IMR-90 (cell line): ENCODE data around the gene PARP3. TPM values are rescaled to one million over a fixed set of nuclear protein-coding genes. Genes with fewer than 3 reads are reported as not detected.

ENCODE experiments used
- ATAC-seq: fragments of 200-7000 bp; cut with Tn5 transposase; 2 replicates; pipeline ENCODE4 v1.9.1; 2020; ENCODE audit warnings: low read depth, mild to moderate bottlenecking, moderate library complexity
- BruUV-seq: library from RNA; stranded (reverse); fragments of 400-500 nt; replicated peaks from 2 replicates; lab custom pipeline; 2021; lab: Mats Ljungman, UMichigan
- CTCF ChIA-PET: fragments of 300-600 bp; formaldehyde crosslinking; extraction: SDS; loops from one replicate; lab custom pipeline; 2021; ENCODE audit warnings: antibody characterized with exemption; lab: Yijun Ruan, JAX
- POLR2A ChIA-PET: fragments of 300-600 bp; sonication (Branson Sonifier 250); formaldehyde crosslinking; loops from one replicate; lab custom pipeline; 2022; ENCODE audit warnings: antibody characterized with exemption; ENCODE audit not compliant: unreplicated experiment; lab: Charles Lee
- DNase-seq: peaks from one replicate; pipeline ENCODE4 v3.0.0; 2013
- H2AFZ ChIP-seq: replicated peaks from 2 replicates; pipeline ENCODE3; 2013; ENCODE audit warnings: low read length, mild to moderate bottlenecking; ENCODE audit not compliant: poor library complexity
- H2AK5ac ChIP-seq: 2 replicates; pipeline ENCODE4 v1.6.1; 2013; ENCODE audit warnings: low read depth, low read length, inconsistent platforms
- H2AK9ac ChIP-seq: replicated peaks from 2 replicates; pipeline ENCODE3; 2013; ENCODE audit warnings: mild to moderate bottlenecking, low read depth, low read length, moderate library complexity; ENCODE audit not compliant: poor library complexity
- H2BK120ac ChIP-seq: 2 replicates; pipeline ENCODE4 v1.6.1; 2013; ENCODE audit warnings: low read depth, low read length, inconsistent platforms
- H2BK15ac ChIP-seq: 3 replicates; pipeline ENCODE4 v1.6.1; 2013; ENCODE audit warnings: low read depth, low read length, inconsistent platforms
- H2BK20ac ChIP-seq: 2 replicates; pipeline ENCODE4 v1.6.1; 2013; ENCODE audit warnings: low read depth, mild to moderate bottlenecking, inconsistent platforms, low read length, moderate library complexity
- H2BK5ac ChIP-seq: 2 replicates; pipeline ENCODE4 v1.6.1; 2013; ENCODE audit warnings: mild to moderate bottlenecking, low read depth, low read length, inconsistent platforms; ENCODE audit not compliant: poor library complexity, severe bottlenecking
- H3K14ac ChIP-seq: replicated peaks from 2 replicates; pipeline ENCODE4 v1.6.1; 2013; ENCODE audit warnings: low read depth, low read length, inconsistent platforms
- H3K18ac ChIP-seq: 2 replicates; pipeline ENCODE4 v1.6.1; 2013; ENCODE audit warnings: low read depth, low read length, control low read depth
- H3K23ac ChIP-seq: 2 replicates; pipeline ENCODE4 v1.6.1; 2013; ENCODE audit warnings: low read depth, low read length, inconsistent platforms
- H3K27ac ChIP-seq: 2 replicates; pipeline ENCODE4 v1.5.1; 2013; ENCODE audit warnings: mild to moderate bottlenecking, control low read depth, low read length; ENCODE audit not compliant: insufficient read depth
- H3K27me3 ChIP-seq: 2 replicates; pipeline ENCODE4 v1.6.1; 2013; ENCODE audit warnings: low read length; ENCODE audit not compliant: control insufficient read depth, insufficient read depth
- H3K36me3 ChIP-seq: 2 replicates; pipeline ENCODE4 v1.6.1; 2013; ENCODE audit warnings: low read length, mixed read lengths; ENCODE audit not compliant: control insufficient read depth, insufficient read depth
- H3K4ac ChIP-seq: 2 replicates; pipeline ENCODE4 v1.6.1; 2013; ENCODE audit warnings: low read depth, low read length, inconsistent platforms
- H3K4me1 ChIP-seq: 2 replicates; pipeline ENCODE4 v1.6.1; 2013; ENCODE audit warnings: low read length, mixed read lengths; ENCODE audit not compliant: control insufficient read depth, insufficient read depth
- H3K4me2 ChIP-seq: 2 replicates; pipeline ENCODE4 v1.6.1; 2013; ENCODE audit warnings: low read depth, mild to moderate bottlenecking, control low read depth, low read length, moderate library complexity
- H3K4me3 ChIP-seq: 2 replicates; pipeline ENCODE4 v1.5.1; 2013; ENCODE audit warnings: low read depth, mild to moderate bottlenecking, control low read depth, low read length, moderate library complexity; ENCODE audit not compliant: insufficient read depth
- H3K56ac ChIP-seq: 2 replicates; pipeline ENCODE4 v1.6.1; 2013; ENCODE audit warnings: low read length, inconsistent platforms; ENCODE audit not compliant: insufficient read depth; ENCODE audit errors: extremely low read depth
- H3K79me1 ChIP-seq, 2 experiments: 2 replicates each; pipeline ENCODE4 v1.6.1; 2013; ENCODE audit warnings: low read length in 2 of 2, inconsistent platforms in 1 of 2, low read depth in 1 of 2
- H3K9ac ChIP-seq: 2 replicates; pipeline ENCODE4 v1.6.1; 2013; ENCODE audit warnings: low read depth, low read length, control low read depth
- H3K9me1 ChIP-seq: 2 replicates; pipeline ENCODE4 v1.6.1; 2013; ENCODE audit warnings: low read length, inconsistent platforms; ENCODE audit not compliant: insufficient read depth
- H3K9me3 ChIP-seq: 2 replicates; pipeline ENCODE4 v1.6.1; 2013; ENCODE audit warnings: low read length; ENCODE audit not compliant: control insufficient read depth, insufficient read depth
- H4K20me1 ChIP-seq: 2 replicates; pipeline ENCODE4 v1.6.1; 2013; ENCODE audit warnings: low read length, inconsistent platforms; ENCODE audit not compliant: insufficient read depth
- H4K5ac ChIP-seq: 2 replicates; pipeline ENCODE4 v1.6.1; 2013; ENCODE audit warnings: mild to moderate bottlenecking, low read depth, low read length, control low read depth
- H4K8ac ChIP-seq, 2 experiments: 2 replicates each; pipeline ENCODE4 v1.6.1; 2013; ENCODE audit warnings: low read depth in 2 of 2, low read length in 2 of 2, control low read depth in 1 of 2, inconsistent platforms in 1 of 2
- H4K91ac ChIP-seq: 2 replicates; pipeline ENCODE4 v1.6.1; 2013; ENCODE audit warnings: low read depth, low read length, inconsistent platforms; ENCODE audit not compliant: insufficient read depth
- BHLHE40 ChIP-seq: fragments of 150-350 bp; IDR thresholded peaks from 2 replicates; pipeline ENCODE4 v1.6.1; 2016; ENCODE audit warnings: mild to moderate bottlenecking, low read depth, low read length
- CEBPB ChIP-seq: IDR thresholded peaks from 2 replicates; pipeline ENCODE4 v1.6.1; 2012; ENCODE audit warnings: low read depth, low read length, improper control_type of control experiment
- CHD1 ChIP-seq: IDR thresholded peaks from 2 replicates; pipeline ENCODE4 v1.6.1; 2012; ENCODE audit warnings: low read depth, low read length, improper control_type of control experiment
- CTCF ChIP-seq: conservative IDR thresholded peaks from 2 replicates; pipeline ENCODE4 v1.5.1; 2012; ENCODE audit warnings: mild to moderate bottlenecking, low read depth, low read length, improper control_type of control experiment
- ELK1 ChIP-seq: fragments of 150-350 bp; IDR thresholded peaks from 2 replicates; pipeline ENCODE4 v1.6.1; 2016; ENCODE audit warnings: low read depth, mild to moderate bottlenecking, low read length, moderate library complexity, borderline replicate concordance
- FOS ChIP-seq: fragments of 150-350 bp; IDR thresholded peaks from 2 replicates; pipeline ENCODE4 v1.6.1; 2016; ENCODE audit warnings: low read depth, low read length
- MAFK ChIP-seq: IDR thresholded peaks from 2 replicates; pipeline ENCODE4 v1.6.1; 2012; ENCODE audit warnings: low read depth, low read length, improper control_type of control experiment
- MAZ ChIP-seq: IDR thresholded peaks from 2 replicates; pipeline ENCODE4 v1.6.1; 2012; ENCODE audit warnings: low read depth, mild to moderate bottlenecking, low read length, improper control_type of control experiment, moderate library complexity, borderline replicate concordance
- MXI1 ChIP-seq: IDR thresholded peaks from 2 replicates; pipeline ENCODE4 v1.6.1; 2012; ENCODE audit warnings: low read depth, mild to moderate bottlenecking, low read length, moderate library complexity, borderline replicate concordance
- NFE2L2 ChIP-seq: fragments of 150-350 bp; IDR thresholded peaks from 2 replicates; pipeline ENCODE4 v1.6.1; 2016; ENCODE audit warnings: low read depth, mild to moderate bottlenecking, low read length
- POLR2A ChIP-seq: IDR thresholded peaks from 2 replicates; pipeline ENCODE4 v1.6.1; 2012; ENCODE audit warnings: mild to moderate bottlenecking, low read depth, low read length
- RAD21 ChIP-seq: IDR thresholded peaks from 2 replicates; pipeline ENCODE4 v1.6.1; 2012; ENCODE audit warnings: low read length, improper control_type of control experiment
- RCOR1 ChIP-seq: IDR thresholded peaks from 2 replicates; pipeline ENCODE4 v1.6.1; 2012; ENCODE audit warnings: mild to moderate bottlenecking, low read length, improper control_type of control experiment; ENCODE audit not compliant: insufficient replicate concordance
- RFX5 ChIP-seq: IDR thresholded peaks from 2 replicates; pipeline ENCODE4 v1.8.0; 2012; ENCODE audit warnings: low read depth, mild to moderate bottlenecking, low read length, moderate library complexity
- SMC3 ChIP-seq: fragments of 150-350 bp; IDR thresholded peaks from 2 replicates; pipeline ENCODE4 v1.6.1; 2016; ENCODE audit warnings: low read depth, mild to moderate bottlenecking, antibody characterized with exemption, low read length, moderate library complexity
- USF2 ChIP-seq: fragments of 150-350 bp; IDR thresholded peaks from 2 replicates; pipeline ENCODE4 v1.6.1; 2017; ENCODE audit warnings: mild to moderate bottlenecking, antibody characterized with exemption, low read length, low read depth
- WGBS, 2 experiments: methylation state at CpG; one replicate each; pipeline versions ENCODE4 v1.1.5 to v1.1.7; 2013; ENCODE audit warnings: missing lambda C conversion rate in 2 of 2; ENCODE audit not compliant: insufficient read length in 1 of 2; ENCODE audit errors: extremely low coverage in 2 of 2; 5-methylcytosine and 5-hydroxymethylcytosine counted together
- dilution Hi-C: fragments of 300-500 bp; cut with HindIII; formaldehyde crosslinking; loops from one replicate; pipeline ENCODE4 v1.14.3; 2018; ENCODE audit warnings: low sequenced_read_pairs; ENCODE audit not compliant: unreplicated experiment
- in situ Hi-C: fragments of 300-500 bp; cut with MboI; formaldehyde crosslinking; loops from 3 replicates; pipeline ENCODE4 v1.14.3; 2019; ENCODE audit warnings: low sequenced_read_pairs, inconsistent platforms, mixed read lengths
- intact Hi-C: fragments of 100-400 bp; cut with micrococcal nuclease; formaldehyde crosslinking; loops from 2 replicates; pipeline ENCODE4 v1.10.0; 2022
- polyA plus RNA-seq, 3 experiments: library from polyadenylated mRNA; depleted of rRNA; stranded (reverse); fragments of >200 nt; gene quantifications; 2 replicates each; pipeline ENCODE4 v1.2.3, GENCODE V29; 2012; ENCODE audit warnings: low replicate concordance in 1 of 3
- total RNA-seq: library from RNA; depleted of rRNA; stranded (reverse); fragments of >200 nt; gene quantifications from 2 replicates; pipeline ENCODE4 v1.2.3, GENCODE V29; 2012

PARP3 gene
- total and polyA plus RNA-seq, 2 of the 4 experiments (the other 2 are of a cell fraction): 16.3 to 22.0 TPM

- Histone ChIP-seq H3K36me3 (peaks cover 59% of the 10 kb centered on the region), H2AK5ac (no peak overlapping the region), H3K79me1 (peaks cover 4 to 9% of the 10 kb centered on the region in 2 experiments; a peak in 2 of 4 replicates), H2BK15ac (no peak overlapping the region), H2AK9ac (no peak overlapping the region), H3K9me1 (no peaks in the 10 kb centered on the region), H3K4me2 (no peak overlapping the region), H4K8ac (no peak overlapping the region), H3K4ac (no peak overlapping the region), H2AFZ (no peak overlapping the region), H2BK20ac (no peak overlapping the region), H2BK120ac (no peak overlapping the region), H3K27me3 (no peaks in the 10 kb centered on the region), H3K18ac (no peak overlapping the region), H3K9me3 (no peaks in the 10 kb centered on the region), H3K4me1 (no peaks in the 10 kb centered on the region), H3K14ac (no peak overlapping the region), H3K4me3 (no peak overlapping the region), H3K23ac (no peak overlapping the region), H3K56ac (no peak overlapping the region), H3K27ac (no peak overlapping the region), H4K5ac (no peak overlapping the region), H4K20me1 (no peaks in the 10 kb centered on the region; the same call in 1 of the 2 replicates), H4K91ac (no peak overlapping the region), H2BK5ac (no peak overlapping the region), H3K9ac (no peak overlapping the region)
- no TSS peak for BruUV-seq
- TF ChIP-seq SMC3: no peak
- TF ChIP-seq POLR2A: no peak
- TF ChIP-seq CHD1: no peak
- TF ChIP-seq CTCF: no peak
- no peak for TF ChIP-seq RAD21
- no peak for TF ChIP-seq MXI1
- no peak for TF ChIP-seq BHLHE40
- no peak for TF ChIP-seq MAFK
- TF ChIP-seq ELK1: no peak
- no peak for TF ChIP-seq RFX5
- no peak for TF ChIP-seq CEBPB
- TF ChIP-seq MAZ: no peak
- TF ChIP-seq USF2: no peak
- TF ChIP-seq RCOR1: no peak
- TF ChIP-seq NFE2L2: no peak
- TF ChIP-seq FOS: no peak
- intact Hi-C loops (no loop called here), in situ Hi-C loops (loop anchor here (25.0 kb wide), 1 partner anchor 547 kb away; the partner anchor contains the start of genes MANF and RBM15B), dilution Hi-C loops (no loop called here)
- ATAC-seq (no peak), DNase-seq (no peak)
- no CpG with 5 or more reads among the region's 11 CpGs for WGBS, 2 experiments
- POLR2A ChIA-PET: no interaction called here
- CTCF ChIA-PET: no interaction called here
These were observed 7.9 kb upstream of the PARP3 start for GRCh38 chr3:51934139-51934850.
